RWPE1 (cell line): ENCODE data around the gene ARHGEF28.

Experiments used
- CTCF ChIA-PET: fragments of 350-600 bp; sonication (Branson Sonifier 250); formaldehyde crosslinking; extraction: SDS; loops from one replicate; lab custom pipeline; 2021; lab: Yijun Ruan, JAX
- POLR2A ChIA-PET: fragments of 400-600 bp; formaldehyde crosslinking; extraction: SDS; loops from one replicate; lab custom pipeline; 2020; ENCODE audit warnings: antibody characterized with exemption; ENCODE audit not compliant: low non-redundant PET; lab: Yijun Ruan, JAX
- DNase-seq: peaks from one replicate; pipeline ENCODE4 v3.0.0; 2012; ENCODE audit warnings: low spot score
- H3K27ac ChIP-seq: fragments of 450-650 bp; 2 replicates; pipeline ENCODE4 v1.5.1; 2017
- TF ChIP-seq, protein P1 (sequence below): fragments of 450-650 bp; conservative IDR thresholded peaks from 2 replicates; pipeline ENCODE4 v1.5.1; 2017; ENCODE audit warnings: low read depth, mild to moderate bottlenecking

The ARHGEF28 gene

DNA sequence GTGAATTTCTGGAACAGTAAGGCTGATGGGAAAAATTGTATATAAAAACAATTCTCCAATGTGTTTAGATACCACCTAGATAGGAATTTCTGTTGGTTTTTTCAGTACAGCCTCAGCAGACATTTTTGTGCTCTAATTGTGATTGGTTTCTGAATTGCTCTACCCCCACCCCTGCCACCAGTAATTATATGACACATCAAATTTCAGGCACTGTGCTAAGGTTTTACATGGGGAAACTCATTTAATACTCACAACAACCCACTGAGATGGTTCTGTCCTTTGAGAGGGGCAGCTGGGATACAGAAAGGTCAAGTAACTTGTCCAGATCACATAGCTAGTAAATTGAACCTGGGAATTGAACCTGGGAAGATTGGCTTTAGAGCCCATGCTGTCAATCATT, 288.0 kb downstream of the ARHGEF28 start:
- H3K27ac ChIP-seq = no peak overlapping the region
- ChIA-PET POLR2A (no interaction called here), CTCF (interaction anchor here (0.5 kb wide), 1 partner anchor 765 kb away, joined by 3 read pairs; no protein-coding TSS in a partner anchor)
- TF ChIP-seq, protein P1, sequence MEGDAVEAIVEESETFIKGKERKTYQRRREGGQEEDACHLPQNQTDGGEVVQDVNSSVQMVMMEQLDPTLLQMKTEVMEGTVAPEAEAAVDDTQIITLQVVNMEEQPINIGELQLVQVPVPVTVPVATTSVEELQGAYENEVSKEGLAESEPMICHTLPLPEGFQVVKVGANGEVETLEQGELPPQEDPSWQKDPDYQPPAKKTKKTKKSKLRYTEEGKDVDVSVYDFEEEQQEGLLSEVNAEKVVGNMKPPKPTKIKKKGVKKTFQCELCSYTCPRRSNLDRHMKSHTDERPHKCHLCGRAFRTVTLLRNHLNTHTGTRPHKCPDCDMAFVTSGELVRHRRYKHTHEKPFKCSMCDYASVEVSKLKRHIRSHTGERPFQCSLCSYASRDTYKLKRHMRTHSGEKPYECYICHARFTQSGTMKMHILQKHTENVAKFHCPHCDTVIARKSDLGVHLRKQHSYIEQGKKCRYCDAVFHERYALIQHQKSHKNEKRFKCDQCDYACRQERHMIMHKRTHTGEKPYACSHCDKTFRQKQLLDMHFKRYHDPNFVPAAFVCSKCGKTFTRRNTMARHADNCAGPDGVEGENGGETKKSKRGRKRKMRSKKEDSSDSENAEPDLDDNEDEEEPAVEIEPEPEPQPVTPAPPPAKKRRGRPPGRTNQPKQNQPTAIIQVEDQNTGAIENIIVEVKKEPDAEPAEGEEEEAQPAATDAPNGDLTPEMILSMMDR = no peak
- no peak for DNase-seq

DNA sequence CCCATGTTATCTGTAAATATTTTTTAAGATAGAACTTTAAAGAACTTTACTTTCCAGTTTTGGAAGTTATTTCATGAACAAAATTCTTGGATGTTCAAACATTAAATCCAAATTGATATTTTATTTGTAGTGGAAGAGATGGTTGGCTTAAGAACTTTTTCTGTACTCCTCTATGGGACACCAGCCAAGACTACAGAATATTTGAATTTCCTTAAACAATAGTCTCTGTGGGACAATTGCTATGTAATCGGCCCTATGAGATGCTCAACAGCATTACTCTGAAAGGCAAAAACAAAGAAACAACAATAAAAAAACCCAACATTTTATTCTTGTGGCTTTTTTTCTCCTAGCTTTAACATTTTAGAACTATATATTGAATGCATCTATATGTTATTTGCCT, 289.3 kb downstream of the ARHGEF28 start:
- POLR2A ChIA-PET = no interaction called here
- H3K27ac ChIP-seq = no peak overlapping the region
- no peak for DNase-seq
- TF ChIP-seq, protein P1 = no peak
- CTCF ChIA-PET = no interaction called here

DNA sequence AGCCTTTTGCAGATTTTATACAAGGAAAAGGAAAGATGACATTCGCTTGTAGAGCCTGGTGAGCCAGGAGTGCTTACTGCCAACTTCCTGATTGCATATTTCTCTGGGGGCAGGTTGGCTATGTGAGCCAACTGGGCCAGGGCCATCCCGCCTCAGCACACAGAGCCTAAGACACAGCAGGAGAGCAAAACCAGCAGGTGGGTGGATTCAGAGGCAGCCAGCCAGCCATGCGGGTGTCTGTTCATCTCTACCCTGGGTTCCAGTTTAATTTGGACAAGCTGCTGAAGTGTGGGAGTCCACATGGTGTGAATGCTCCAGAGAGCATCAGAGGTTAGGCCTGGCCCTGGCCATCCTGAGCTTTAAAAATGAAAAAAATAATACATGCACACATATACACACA, 291.4 kb downstream of the ARHGEF28 start:
- DNase-seq = no peak
- ChIA-PET CTCF (no interaction called here), POLR2A (no interaction called here)
- TF ChIP-seq, protein P1 = no peak
- H3K27ac ChIP-seq = no peak overlapping the region

DNA sequence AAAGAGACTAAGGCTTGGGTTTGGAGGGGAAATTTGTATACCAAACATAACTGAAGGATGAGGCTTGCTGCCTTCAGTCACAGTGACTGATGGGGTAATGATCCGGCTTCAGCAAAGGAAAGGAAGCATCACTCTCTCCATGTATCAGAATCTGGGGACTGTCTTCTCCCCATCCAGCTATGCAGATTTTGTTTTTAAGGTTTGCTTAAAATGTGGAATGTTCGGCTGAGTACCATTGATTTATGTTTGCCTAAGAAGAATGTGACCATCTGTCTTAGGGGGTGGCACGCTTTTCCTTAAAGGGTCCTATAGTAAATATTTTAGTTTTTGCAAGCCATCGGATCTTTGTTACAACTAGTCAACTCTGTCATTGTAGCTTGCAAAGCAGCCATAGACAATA, 291.9 kb downstream of the ARHGEF28 start:
- TF ChIP-seq, protein P1 = no peak
- ChIA-PET CTCF (interaction anchor here (1.1 kb wide), 1 partner anchor 16 kb away, joined by 3 read pairs; no protein-coding TSS in a partner anchor), POLR2A (no interaction called here)
- no peak overlapping the region for H3K27ac ChIP-seq
- no peak for DNase-seq

DNA sequence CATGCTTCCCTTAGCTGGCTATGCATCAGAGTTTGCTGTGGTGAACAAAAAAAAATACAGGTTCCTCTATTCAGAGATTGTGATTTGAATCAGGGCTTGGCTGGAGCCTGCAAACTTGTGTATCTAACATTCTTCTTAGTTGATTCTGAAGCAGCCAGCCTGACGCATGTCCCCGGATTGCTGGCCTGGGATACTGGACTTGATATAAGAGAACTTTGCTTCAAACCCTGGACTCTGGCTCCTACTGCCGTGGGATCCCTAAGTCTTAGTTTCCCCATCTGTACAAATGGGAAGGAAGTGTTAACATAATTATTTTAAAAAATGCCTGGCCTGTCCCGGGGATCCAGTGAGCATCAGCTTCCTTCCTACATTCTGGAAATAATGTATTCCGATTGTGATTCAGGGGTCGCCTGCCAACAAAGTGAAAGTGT, 292.8 kb downstream of the ARHGEF28 start:
- CTCF ChIA-PET = interaction anchor here (0.7 to 1.1 kb wide), 3 partner anchors 17 to 739 kb away, joined by 3 to 5 read pairs (median 3); no protein-coding TSS in a partner anchor
- no peak for DNase-seq
- H3K27ac ChIP-seq = no peak overlapping the region
- POLR2A ChIA-PET = no interaction called here
- TF ChIP-seq, protein P1 = no peak

DNA sequence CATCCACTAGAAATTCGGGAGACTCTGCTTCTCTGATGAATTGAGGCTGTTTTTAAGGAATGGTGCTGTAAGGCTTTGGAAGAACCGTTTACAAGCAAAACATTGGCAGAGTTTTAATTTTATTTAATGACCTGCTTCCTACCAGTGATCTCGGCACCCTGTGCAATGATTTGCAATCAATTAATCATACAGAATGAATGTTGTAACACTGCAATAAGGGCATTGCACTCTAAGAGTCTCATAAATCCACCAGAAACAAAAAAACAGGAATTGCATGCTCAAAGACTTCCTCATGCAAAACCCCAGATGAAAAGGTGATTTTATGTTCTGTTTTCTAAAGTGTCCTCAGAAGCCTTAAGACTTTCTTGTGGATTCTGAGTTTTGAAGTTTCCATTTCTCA, 295.7 kb downstream of the ARHGEF28 start:
- TF ChIP-seq, protein P1 = no peak
- no peak overlapping the region for H3K27ac ChIP-seq
- ChIA-PET POLR2A (no interaction called here), CTCF (interaction anchor here (0.6 kb wide), 1 partner anchor 931 kb away, joined by 3 read pairs; no protein-coding TSS in a partner anchor)
- DNase-seq = no peak
